RCC 7860 (cell line): Measurements from ENCODE around the gene BEAN1.
"Not testable (repeated sequence)": the region's sequence is repeated elsewhere in the genome, so short reads cannot be mapped to it uniquely, and the experiment has no call there.

Experiments
- DNase-seq: peaks from one replicate; pipeline ENCODE4 v3.0.0-alpha.2; 2015; ENCODE audit warnings: low spot score
- FAIRE-seq: peaks from 2 replicates; lab custom pipeline; 2012; peaks lifted over from hg19 to GRCh38; lab: Jason Lieb, UNC

The BEAN1 gene

DNA sequence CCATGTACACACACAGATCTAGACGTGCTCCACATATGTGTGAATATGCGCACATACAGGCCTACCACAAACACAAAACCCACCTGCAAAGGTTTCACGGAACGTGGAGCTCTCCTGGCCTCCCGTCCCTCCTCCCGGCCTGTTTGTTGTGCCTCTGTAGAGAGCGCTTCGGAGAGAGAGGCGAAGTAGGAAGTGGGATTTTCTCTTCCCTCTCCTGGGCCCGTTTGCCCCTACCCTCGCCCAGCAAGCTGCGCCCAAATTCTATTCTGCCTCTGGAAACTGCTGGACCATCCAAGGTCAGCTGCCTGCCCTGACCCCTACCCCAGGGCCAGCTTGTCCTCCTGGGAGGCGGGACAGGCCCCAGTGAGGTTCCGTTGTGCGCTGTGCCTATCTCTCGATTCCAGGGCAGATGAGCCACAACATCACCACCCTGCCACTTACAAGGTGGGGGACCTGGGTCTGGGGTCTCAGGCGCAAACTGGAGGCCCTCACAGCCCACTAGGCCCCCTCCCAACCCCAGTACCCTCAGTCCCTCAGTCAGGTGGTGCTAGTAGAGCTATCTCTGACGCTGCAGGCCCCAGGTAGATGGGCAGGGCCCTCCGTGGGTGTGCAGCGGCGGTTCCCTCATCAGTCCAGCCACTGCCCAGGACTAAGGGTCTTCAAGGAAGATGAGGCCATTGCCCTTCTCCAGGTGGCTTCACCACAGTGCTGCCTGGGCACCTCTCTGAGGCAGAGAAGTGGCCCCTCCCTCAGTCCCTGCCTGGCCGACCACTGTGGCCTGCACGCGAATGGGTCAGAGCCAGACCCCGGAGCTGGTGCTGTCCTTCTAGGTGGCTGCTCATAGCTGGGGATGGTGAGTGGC is 54.2 kb downstream of the BEAN1 start:
- FAIRE-seq (no peak), DNase-seq (no peak)

DNA sequence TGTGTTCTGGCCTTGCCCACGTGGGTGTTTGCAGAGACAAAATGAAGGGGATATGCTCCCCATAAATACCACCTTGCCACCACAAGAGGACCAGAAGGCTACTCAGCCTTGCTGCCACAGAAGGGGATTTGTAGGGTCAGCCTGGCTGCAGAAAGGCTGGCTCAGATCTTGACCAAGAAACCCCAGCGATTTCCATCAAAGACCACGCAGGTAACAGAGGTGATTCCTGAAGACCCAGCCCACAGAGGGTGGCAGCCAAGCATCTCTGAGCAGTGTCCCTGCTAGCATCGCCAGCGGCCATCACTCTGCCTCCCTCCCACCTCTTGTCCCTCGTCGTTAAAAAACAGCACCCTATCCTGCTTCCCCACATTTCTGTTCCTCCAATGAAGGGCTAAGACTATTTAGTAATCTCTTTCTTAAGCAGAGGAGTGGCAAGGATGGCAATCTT is 54.9 kb downstream of the BEAN1 start:
- no peak for FAIRE-seq

DNA sequence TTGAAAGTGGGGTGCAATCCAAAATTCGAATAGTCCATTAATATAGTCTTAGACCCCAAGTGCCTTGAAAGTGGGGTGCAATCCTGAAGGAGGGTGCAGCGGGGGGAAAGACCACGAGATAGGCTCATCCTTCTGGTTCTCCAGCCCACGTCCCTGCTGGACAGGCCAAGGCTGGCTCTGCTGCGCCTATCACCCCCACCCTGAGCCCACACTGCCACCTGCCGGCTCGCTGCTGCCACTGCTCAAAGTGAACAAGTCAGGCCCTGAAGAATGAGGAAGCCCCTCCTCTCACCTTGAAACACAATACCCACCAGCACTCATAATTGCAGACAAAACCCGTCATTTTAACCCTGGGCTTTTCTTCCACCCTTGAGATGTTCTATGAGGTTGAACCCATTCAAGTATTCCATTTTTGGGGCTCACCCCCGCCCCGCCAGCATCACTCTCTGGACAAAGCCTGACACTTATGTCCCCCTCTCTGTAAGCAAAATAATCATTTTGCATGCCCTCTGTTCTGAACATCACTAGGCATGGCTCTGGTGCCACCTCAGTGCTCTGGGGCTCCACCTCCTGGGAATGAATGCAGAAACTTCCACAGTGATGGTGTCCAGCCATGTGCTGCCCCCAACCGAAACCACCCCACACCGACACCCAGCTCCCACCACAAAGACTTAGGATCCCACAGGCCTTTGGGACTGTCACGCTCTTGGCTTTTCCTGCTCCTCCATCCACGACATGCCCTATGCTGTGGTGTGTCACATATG is 56.8 kb downstream of the BEAN1 start:
- FAIRE-seq = no peak
- DNase-seq = peak; percentile 42

More for the DNA sequence above, 54.9 kb downstream of the BEAN1 start:
- no peak for DNase-seq

DNA sequence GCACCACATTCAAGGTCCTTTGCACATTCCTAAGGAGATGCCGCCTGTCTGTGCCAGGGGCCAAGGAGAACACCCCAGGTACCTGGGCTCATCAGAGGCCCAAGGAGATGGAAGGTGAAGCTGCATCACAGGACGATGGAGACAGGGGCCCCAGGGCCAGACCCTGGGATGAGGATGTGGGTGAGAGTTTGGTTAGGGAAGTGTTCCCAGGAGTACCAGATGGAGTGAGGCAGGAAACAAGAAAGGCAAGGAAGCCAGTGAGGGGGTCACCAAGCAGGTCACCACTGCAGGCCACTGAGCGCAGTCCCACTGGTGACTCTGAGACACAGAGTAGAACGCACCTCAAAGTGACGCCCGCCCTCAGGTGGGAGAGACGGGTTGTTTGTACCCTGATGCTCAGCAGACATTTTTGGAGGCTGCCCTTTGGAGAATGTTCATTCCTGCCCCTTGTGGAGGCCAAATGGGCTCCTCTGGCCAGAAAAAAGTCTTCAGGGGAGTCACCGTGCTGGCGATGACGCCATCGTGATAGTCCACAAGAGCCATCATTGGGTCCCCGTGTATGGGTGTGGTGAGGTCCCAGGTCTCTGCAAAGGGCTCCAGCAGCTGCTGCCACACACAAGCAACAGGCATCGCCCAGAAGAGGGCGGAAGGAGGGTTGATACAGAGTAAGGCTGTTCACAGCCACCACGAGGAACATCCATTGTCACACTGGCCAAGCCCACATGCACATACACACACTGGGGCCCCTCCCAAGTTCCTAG is 57.5 kb downstream of the BEAN1 start:
- no peak for FAIRE-seq
- DNase-seq = no peak

DNA sequence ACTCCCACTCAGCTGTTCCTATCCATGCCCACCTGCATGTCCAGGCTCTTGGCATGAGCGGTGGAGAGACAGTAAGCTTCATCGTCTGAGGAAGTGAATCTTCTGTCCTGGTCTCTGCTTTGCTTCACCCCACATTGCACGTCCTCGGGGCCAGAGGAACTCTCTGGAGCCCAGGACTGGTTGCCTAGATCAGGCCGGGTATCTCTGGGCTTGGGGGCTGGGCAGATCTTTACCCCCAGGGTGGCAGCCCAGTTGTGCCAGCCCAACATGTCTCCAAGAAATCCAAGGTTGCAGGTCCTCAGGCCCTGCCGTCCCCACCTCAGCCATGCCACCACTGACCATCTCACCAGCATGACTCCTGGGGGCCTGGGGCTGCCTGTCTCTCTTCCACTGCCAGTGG is 58.3 kb downstream of the BEAN1 start:
- FAIRE-seq (no peak), DNase-seq (no peak)

DNA sequence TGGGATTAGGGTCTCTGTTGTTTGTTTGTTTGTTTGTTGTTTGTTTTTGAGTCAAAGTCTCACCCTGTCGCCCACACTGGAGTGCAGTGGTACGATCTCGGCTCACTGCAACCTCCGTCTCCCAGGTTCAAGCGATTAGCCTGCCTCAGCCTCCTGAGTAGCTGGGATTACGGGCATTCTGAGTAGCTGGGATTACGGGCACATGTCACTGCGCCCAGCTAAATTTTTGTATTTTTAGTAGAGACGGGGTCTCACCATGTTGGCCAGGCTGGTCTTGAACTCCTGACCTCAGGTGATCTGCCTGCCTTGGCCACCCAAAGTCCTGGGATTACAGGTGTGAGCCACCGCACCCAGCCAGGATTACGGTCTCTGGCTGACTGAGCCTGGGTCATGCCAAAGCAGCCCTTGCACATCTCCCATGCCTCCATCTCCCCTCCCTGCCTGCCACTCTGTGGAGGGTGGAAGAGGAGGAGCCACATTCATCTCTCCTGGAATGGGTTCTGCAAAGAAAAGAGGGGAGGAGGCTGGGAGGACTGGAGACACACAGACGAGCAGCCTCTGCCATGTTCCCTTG is 59.2 kb downstream of the BEAN1 start:
- DNase-seq (no peak), FAIRE-seq (no peak)

DNA sequence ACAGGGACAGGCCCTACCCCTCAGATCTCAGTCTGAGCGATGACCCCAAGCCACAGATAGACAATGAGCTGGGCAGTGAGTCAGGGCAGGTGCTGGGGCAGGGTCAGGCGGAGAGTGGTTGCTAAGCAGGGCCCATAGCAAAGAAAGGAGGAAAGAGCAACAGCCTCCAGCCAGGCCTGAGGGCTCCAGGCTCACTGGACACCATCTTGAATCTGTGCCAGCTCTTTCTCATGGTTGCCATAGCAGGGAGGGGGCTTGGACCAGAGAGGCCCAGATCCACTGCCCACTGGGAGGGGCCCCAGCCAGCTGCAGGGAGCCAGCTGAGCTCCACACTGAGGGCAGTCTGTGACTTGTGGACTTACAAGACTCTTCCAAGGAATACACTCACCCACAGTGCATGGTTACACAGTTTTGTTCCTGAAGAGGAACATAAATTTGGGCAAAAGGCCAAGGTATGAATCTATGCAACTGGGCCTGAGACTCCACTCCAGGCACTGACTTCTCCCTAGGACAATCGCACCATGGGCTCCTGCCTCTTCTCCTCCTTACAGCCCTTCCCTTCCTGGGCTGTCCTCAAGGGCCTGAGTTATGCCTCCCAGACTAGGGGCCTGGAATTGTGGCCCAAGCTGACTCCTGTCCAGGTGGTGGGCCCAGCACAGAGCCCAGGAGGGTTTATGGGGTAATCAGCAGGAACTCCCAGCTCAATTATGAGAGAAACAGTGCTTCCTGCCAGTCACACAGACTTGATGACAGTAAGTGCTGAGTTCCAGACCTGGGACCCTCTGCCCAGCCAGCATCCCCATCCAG is 59.9 kb downstream of the BEAN1 start:
- FAIRE-seq = no peak

DNA sequence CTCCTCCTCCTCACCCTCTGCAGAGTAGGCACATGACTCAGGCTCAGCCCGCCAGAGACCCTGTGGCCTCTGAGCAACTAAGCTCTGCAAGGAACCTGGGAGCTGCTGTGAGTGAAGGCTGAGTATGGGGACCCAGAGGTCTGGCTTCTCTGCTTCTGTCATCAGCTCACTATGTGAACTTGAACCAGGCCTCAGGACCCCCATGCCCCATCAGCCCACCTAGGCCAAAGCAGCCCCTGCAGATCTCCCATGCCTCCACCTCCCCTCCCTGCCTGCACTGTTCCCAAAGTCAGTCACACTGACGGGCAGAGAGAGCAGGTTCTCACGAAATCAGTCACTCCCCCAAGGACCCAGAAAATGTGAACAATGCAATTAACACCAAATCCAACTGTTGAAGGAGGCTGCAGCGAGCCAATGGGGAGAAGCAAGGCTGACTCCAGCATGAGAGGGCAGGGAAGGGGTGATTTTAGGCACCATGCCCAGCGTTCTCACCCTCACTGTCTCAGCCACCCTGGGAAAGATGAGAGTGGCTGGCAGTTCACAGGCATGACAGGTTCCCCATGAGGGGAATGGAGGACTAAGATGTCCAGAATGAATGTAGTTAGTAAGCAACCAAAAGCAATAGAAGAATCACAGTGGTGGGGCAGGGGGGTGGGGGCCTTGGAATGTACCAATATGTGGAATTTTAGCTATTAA is 60.6 kb downstream of the BEAN1 start:
- FAIRE-seq (no peak), DNase-seq (no peak)

More for the DNA sequence above, 59.9 kb downstream of the BEAN1 start:
- peak; percentile 42 for DNase-seq

DNA sequence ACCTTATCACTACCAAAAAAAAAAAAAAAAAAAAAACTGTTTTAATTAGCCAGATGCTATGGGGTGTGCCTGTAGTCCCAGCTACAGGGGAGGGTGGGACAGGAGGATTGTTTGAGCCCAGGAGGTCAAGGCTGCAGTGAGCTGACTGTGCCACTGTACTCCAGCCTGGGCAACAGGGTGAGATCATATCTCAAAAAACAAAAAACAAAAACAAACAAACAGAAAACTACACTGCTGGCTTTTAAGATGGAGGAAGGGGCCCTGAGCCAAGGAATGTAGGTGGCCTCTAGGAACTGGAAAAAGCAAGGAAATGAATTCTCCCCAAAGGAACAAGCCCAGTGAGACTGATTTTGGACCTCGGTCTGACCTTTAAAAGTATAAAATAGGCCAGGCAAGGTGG is 61.4 kb downstream of the BEAN1 start:
- FAIRE-seq = no peak
- no peak for DNase-seq

DNA sequence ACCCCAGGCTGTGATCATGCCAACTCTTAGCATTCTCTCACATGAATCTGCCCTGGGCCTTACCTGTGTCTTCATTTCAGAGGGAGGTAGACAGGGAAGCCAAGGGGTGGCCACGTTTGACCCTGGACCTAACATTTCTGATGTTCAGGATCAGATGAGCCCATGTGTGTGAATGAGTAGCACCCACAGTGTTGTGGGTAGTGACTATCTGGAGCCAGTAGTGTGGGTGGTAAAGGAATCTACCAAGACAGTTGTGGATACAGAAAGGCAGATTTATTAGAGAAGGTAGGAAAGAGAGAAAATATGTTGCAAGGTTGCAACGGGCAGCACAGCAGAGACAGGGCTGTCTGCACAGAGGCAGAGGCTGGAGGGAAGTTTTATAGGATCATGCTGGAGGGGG is 62.3 kb downstream of the BEAN1 start:
- DNase-seq (no peak), FAIRE-seq (no peak)

DNA sequence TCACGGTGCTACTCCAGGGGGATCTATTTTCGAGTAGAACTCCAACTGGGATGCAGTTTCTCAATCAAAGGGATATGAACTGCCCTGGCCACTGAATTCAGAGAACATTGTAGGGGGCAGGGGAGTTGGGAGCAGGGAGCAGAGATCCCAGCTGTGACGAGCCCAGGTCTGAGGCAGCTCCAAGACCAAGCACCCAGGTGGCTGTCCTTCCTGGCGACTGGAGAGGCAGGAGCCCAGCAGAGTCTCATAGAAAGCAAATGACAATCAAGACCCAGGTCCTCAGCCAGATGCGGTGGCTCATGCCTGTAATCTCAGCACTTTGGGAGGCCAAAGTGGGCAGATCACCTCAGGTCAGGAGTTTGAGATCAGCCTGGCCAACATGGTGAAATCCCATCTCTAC is 62.7 kb downstream of the BEAN1 start:
- no peak for FAIRE-seq
- DNase-seq = no peak

DNA sequence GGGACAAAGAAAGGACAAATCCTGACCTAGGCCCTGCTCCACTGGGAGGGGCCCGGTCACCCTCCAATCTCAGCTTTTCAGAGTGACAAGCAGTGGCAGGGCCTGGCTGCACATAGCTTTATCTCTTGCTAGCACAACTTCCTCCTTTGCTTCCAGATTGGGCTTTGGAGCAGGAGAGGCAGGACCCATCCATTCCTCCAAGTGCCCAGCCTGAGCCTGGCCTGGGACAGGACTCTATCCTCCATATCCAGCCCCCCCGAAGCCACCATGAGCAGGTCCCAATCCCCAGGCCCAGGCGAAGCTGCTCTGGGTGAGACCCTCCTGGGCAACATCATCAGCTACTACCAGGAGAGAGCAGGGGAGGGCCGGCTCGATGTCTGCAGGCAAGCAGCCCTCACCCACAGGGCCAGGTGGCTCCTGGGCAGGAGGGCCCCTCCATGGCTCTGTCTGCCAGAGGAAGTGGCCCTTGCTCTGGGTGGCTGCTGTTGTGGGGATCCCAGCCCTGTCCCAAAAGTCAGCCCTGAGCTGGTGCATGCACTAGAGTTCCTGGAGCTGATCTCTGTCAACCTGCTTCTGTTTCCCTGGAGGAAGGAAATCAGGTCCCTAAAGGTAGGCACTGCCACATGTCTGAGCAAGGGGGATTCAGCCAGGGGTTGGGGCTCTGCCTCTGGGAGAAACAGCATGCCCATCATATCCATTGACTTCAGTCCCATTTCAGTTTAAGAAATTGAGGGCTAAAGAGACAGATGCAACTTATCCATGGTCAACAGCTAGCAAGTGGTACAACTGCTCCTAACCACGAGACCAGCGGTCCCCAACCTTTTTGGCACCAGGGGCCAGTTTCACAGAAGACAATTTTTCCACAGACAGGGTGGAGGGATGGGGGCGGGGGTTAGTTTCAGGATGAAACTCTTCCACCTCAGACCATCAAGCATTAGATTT is 64.0 kb downstream of the BEAN1 start:
- no peak for FAIRE-seq
- DNase-seq = no peak

DNA sequence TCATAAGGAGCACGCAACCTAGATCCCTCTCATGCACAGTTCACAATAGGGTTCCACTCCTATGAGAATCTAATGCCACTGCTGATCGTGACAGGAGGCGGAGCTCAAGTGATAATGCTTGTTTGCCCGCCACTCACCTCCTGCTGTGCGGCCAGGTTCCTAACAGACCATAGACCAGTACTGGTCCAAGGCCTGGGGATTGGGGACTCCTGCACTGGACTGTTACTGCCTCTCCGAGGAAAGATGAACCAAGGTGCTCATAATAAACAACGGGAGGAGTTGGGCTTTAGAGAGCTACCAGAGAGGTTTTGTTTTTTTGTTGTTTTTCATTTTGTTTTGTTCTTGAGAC is 64.6 kb downstream of the BEAN1 start:
- FAIRE-seq (no peak), DNase-seq (no peak)

DNA sequence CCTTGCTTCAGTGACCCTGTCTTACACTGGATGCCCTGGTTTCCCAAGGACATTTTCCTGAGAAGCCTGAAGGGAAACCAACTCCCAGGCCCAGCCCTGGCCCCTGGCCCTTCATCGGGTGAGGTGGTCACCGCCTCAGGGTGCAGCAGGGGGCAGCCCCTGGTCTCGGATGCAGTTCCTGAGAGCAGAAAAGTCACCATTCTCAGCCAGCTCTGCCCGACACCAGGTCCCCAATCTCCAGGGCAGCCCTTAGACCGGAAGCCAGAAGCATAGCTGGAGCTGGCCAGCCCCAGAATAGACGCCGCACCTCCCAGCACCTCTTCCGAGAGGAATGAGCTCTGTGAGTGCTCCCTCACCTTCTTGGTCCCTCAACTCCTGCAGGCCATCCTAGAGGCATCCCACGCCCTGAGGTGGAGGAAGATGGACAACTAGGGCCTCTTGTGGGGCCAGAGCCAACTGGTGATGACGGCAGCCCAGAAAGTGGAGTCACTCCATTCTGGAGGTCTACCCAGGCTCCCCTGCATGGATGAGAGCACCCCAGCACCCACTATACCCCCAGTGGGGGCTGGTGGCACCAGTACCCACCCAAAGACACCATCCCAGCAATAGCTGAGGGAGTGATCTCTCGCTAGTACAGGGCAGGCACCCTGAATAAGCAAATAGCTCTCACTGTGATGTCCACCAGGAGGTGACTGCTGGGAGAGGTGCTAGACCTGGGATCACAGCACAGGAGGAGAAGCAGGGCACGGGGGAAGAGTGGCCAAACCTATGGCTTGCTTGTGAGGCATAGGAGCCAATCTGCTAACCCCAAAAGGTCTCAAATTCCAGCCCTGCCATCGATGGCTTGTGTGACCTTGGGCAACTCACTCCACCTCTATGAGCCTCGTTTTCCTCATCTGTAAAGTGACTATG is 66.7 kb downstream of the BEAN1 start:
- no peak for DNase-seq
- FAIRE-seq = no peak

DNA sequence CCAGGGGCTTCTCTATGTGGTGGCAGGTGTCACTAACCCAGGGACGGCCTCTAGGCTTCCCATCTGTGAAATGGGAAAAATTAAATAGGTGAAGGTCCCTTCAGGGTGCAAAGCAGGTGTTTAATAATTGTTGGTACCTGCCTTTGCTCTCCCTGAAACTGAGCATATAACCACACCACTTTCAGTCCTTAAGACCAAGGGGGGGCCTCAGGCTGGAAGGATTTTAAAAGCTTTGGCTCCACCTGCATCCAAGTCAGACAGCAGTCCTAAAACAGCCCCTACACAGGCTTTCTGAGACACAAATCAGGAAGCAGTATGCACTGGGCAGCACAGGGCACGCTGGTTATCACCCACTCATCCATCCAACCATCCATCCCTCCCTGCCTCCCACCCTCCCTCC is 67.8 kb downstream of the BEAN1 start:
- FAIRE-seq (no peak), DNase-seq (no peak)

DNA sequence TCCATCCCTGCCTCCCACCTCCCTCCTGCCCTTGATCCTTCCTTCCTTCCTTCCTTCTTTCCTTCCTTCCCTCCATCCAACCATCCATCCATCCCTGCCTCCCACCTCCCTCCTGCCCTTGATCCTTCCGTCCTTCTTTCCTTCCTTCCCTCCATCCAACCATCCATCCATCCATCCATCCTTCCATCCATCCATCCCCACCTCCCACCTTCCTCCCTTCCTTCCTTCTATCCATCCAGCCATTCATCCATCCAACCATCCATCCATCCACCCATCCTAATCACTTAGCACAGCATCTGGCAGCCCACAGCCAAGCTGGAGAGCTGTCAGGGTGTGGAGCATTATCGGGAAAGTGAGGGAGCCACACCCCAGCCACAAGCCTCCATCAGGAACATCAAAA is 68.3 kb downstream of the BEAN1 start:
- DNase-seq (no peak), FAIRE-seq (no peak)

DNA sequence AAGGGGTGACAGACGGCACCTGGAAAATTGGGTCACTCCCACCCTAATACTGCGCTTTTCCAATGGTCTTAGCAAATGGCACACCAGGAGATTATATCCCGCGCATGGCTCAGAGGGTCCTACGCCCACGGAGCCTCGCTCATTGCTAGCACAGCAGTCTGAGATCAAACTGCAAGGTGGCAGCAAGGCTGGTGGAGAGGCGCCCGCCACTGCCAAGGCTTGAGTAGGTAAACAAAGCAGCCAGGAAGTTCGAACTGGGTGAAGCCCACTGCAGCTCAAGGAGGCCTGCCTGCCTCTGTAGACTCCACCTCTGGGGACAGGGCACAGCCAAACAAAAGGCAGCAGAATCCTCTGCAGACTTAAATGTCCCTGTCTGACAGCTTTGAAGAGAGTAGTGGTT is 69.1 kb downstream of the BEAN1 start:
- DNase-seq, FAIRE-seq: not testable (repeated sequence)
